OCI-LY1 (cell line): Measurements from ENCODE around the gene PDIA2.

Source experiments
- H2AFZ ChIP-seq: fragments of 200-600 bp; sonication (generic), shearing (Covaris generic); 2 replicates; pipeline ENCODE4 v1.6.0; 2014; ENCODE audit warnings: antibody characterized with exemption, mild to moderate bottlenecking, low read length
- H3F3A ChIP-seq: fragments of 200-600 bp; sonication (generic), shearing (Covaris generic); 2 replicates; pipeline ENCODE4 v1.6.0; 2014; ENCODE audit warnings: mild to moderate bottlenecking, antibody characterized with exemption, low read length, moderate library complexity; ENCODE audit not compliant: insufficient read depth
- H3K27ac ChIP-seq: fragments of 200-600 bp; sonication (generic); 2 replicates; pipeline ENCODE4 v1.5.1; 2014; ENCODE audit warnings: low read length, mixed run types, mild to moderate bottlenecking, low read depth; ENCODE audit not compliant: poor library complexity, severe bottlenecking
- H3K27me3 ChIP-seq: fragments of 200-600 bp; sonication (generic); 2 replicates; pipeline ENCODE4 v1.6.0; 2014; ENCODE audit warnings: antibody characterized with exemption, mild to moderate bottlenecking, low read length, moderate library complexity; ENCODE audit not compliant: insufficient read depth
- H3K36me3 ChIP-seq: fragments of 200-600 bp; sonication (generic); 2 replicates; pipeline ENCODE4 v1.6.1; 2014; ENCODE audit warnings: mild to moderate bottlenecking, antibody characterized with exemption, low read length, moderate library complexity, mixed read lengths; ENCODE audit not compliant: insufficient read depth
- H3K4me1 ChIP-seq: fragments of 200-600 bp; sonication (generic); 2 replicates; pipeline ENCODE4 v1.5.1; 2014; ENCODE audit warnings: mild to moderate bottlenecking, low read length, moderate library complexity; ENCODE audit not compliant: insufficient read depth, severe bottlenecking
- H3K4me2 ChIP-seq: fragments of 200-600 bp; sonication (generic), shearing (Covaris generic); 2 replicates; pipeline ENCODE4 v1.6.1; 2014; ENCODE audit warnings: low read length
- H3K4me3 ChIP-seq: fragments of 200-600 bp; sonication (generic); 2 replicates; pipeline ENCODE4 v1.5.1; 2014; ENCODE audit warnings: low read length, low read depth, mild to moderate bottlenecking, mixed read lengths; ENCODE audit not compliant: poor library complexity, severe bottlenecking
- H3K79me2 ChIP-seq: fragments of 200-600 bp; shearing (Covaris generic); 2 replicates; pipeline ENCODE4 v1.6.1; 2016; ENCODE audit warnings: mixed run types, low read length, mixed read lengths; ENCODE audit not compliant: insufficient read depth
- H3K9ac ChIP-seq: fragments of 200-600 bp; sonication (generic), shearing (Covaris generic); 2 replicates; pipeline ENCODE4 v1.6.1; 2014; ENCODE audit warnings: mild to moderate bottlenecking, low read length, mixed read lengths
- H3K9me2 ChIP-seq: fragments of 200-600 bp; sonication (generic), shearing (Covaris generic); 2 replicates; pipeline ENCODE4 v1.6.1; 2014; ENCODE audit warnings: low read depth, mild to moderate bottlenecking, low read length, mixed read lengths
- H3K9me3 ChIP-seq: fragments of 200-600 bp; shearing (Covaris generic); 2 replicates; pipeline ENCODE4 v1.6.1; 2014; ENCODE audit warnings: low read length, mixed read lengths
- H4K20me1 ChIP-seq: fragments of 200-600 bp; sonication (generic), shearing (Covaris generic); 2 replicates; pipeline ENCODE4 v1.6.0; 2016; ENCODE audit warnings: mild to moderate bottlenecking, low read length; ENCODE audit not compliant: insufficient read depth
- EZH2 ChIP-seq: fragments of 200-600 bp; sonication (generic), shearing (Covaris generic); IDR thresholded peaks from 2 replicates; pipeline ENCODE4 v1.8.0; 2017; ENCODE audit warnings: borderline replicate concordance, mixed run types, mild to moderate bottlenecking, antibody characterized with exemption, low read length, moderate library complexity, mixed read lengths
- TF ChIP-seq, protein P1 (sequence below): fragments of 200-600 bp; sonication (generic), shearing (Covaris generic); IDR thresholded peaks from 2 replicates; pipeline ENCODE4 v1.5.1; 2017; ENCODE audit warnings: mild to moderate bottlenecking, antibody characterized with exemption, low read length, moderate library complexity, mixed read lengths

Gene PDIA2

DNA sequence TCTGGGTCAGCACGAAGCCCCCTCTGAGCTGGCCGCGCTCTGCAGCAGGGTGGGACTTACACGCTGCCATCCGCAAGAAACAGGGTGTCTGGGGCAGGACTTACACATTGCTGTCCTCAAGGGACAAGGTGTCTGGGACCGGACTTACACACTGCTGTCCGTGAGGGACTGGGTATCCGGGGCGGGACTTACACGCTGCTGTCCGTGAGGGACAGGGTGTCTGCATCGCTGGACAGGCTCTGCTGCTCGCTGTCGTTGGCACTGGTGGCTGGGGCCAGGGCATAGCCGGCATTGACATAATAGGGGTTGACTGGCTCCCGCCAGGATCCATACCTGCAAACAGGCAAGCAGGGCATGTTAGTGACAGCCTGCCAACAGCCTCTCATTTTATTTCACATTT, 31.4 kb downstream of the PDIA2 start:
- no peaks in the 10 kb centered on the region for H3K9me2 ChIP-seq
- H3K4me2 ChIP-seq, result no peak overlapping the region
- H3K9ac ChIP-seq, result no peak overlapping the region
- no peaks in the 10 kb centered on the region for H3K27me3 ChIP-seq
- no peak overlapping the region for H2AFZ ChIP-seq
- no peaks in the 10 kb centered on the region for H3F3A ChIP-seq
- H4K20me1 ChIP-seq, result no peaks in the 10 kb centered on the region
- H3K9me3 ChIP-seq, result no peaks in the 10 kb centered on the region
- peaks cover 34% of the 10 kb centered on the region; the same call in 1 of the 2 replicates for H3K36me3 ChIP-seq
- H3K4me3 ChIP-seq, result no peak overlapping the region
- H3K4me1 ChIP-seq, result peaks cover 6% of the 10 kb centered on the region
- TF ChIP-seq, protein P1, sequence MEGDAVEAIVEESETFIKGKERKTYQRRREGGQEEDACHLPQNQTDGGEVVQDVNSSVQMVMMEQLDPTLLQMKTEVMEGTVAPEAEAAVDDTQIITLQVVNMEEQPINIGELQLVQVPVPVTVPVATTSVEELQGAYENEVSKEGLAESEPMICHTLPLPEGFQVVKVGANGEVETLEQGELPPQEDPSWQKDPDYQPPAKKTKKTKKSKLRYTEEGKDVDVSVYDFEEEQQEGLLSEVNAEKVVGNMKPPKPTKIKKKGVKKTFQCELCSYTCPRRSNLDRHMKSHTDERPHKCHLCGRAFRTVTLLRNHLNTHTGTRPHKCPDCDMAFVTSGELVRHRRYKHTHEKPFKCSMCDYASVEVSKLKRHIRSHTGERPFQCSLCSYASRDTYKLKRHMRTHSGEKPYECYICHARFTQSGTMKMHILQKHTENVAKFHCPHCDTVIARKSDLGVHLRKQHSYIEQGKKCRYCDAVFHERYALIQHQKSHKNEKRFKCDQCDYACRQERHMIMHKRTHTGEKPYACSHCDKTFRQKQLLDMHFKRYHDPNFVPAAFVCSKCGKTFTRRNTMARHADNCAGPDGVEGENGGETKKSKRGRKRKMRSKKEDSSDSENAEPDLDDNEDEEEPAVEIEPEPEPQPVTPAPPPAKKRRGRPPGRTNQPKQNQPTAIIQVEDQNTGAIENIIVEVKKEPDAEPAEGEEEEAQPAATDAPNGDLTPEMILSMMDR, result no peak
- no peak for TF ChIP-seq EZH2
- H3K79me2 ChIP-seq, result no peaks in the 10 kb centered on the region
- H3K27ac ChIP-seq, result no peak overlapping the region

DNA sequence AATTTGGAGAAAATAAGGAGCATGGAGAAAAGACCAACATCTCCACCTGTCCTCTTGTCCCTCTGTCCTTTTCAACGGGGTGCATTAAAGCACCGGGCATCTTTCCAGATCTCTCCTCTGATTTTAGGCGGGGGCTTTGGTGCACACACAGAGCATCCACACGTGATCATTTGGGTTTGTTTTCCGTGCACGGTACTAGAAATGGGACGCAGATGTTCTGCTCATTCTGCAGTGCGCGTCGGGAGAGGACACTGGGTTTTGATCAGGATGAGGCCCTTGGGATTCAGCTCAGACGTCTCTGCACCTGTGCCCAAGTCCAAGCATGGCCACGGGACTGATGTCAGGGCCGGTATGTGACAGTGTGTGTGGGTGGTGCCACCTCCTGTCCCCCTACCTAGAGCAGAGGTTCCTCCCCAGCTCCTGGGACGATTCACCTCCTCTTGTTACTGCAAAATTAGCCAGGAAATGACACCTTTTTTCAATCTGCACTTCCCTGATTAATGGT, 31.9 kb downstream of the PDIA2 start:
- Histone ChIP-seq H3K4me3 (no peak overlapping the region), H4K20me1 (no peaks in the 10 kb centered on the region)

GRCh38 chr16:316741-317464, 33.9 kb downstream of the PDIA2 start:
- no peaks in the 10 kb centered on the region for H4K20me1 ChIP-seq
- no peak overlapping the region for H3K4me2 ChIP-seq
- H3K4me1 ChIP-seq, result no peaks in the 10 kb centered on the region
- H3K9ac ChIP-seq, result no peak overlapping the region
- H3K27ac ChIP-seq, result no peak overlapping the region
- H3K9me3 ChIP-seq, result no peaks in the 10 kb centered on the region
- no peak overlapping the region for H2AFZ ChIP-seq
- H3K36me3 ChIP-seq, result peaks cover 31% of the 10 kb centered on the region; the same call in 1 of the 2 replicates
- no peaks in the 10 kb centered on the region for H3K9me2 ChIP-seq
- no peaks in the 10 kb centered on the region for H3K27me3 ChIP-seq
- no peaks in the 10 kb centered on the region for H3F3A ChIP-seq
- TF ChIP-seq, protein P1, result no peak
- no peak for TF ChIP-seq EZH2
- no peaks in the 10 kb centered on the region for H3K79me2 ChIP-seq
- no peak overlapping the region for H3K4me3 ChIP-seq

More for the DNA sequence above, 31.9 kb downstream of the PDIA2 start:
- Histone ChIP-seq H3K9ac (no peak overlapping the region), H3K79me2 (no peaks in the 10 kb centered on the region), H3K4me2 (no peak overlapping the region), H3K9me3 (no peaks in the 10 kb centered on the region), H3K27me3 (no peaks in the 10 kb centered on the region), H3K36me3 (peaks cover 34% of the 10 kb centered on the region; the same call in 1 of the 2 replicates), H3F3A (no peaks in the 10 kb centered on the region), H3K27ac (no peak overlapping the region), H2AFZ (no peak overlapping the region), H3K9me2 (no peaks in the 10 kb centered on the region), H3K4me1 (peaks cover 1% of the 10 kb centered on the region)
- no peak for TF ChIP-seq EZH2
- TF ChIP-seq, protein P1, result no peak
